Stimulated activated CD4-positive, alpha-beta T cell treated with anti-CD3 and anti-CD28 coated beads, Interleukin-12 subunit alpha, Interleukin-12 subunit beta, amount 100 ng/mL, for 48 hours (primary cell): ENCODE measurements around the gene KIF3C.
"Not testable (repeated sequence)": the region's sequence is repeated elsewhere in the genome, so short reads cannot be mapped to it uniquely, and the experiment has no call there.

Experiments
- DNase-seq, 3 donors: peaks; one replicate each; pipeline ENCODE4 v3.0.0-alpha.2; 2020; ENCODE audit warnings: low read depth in 2 of 3, low spot score in 1 of 3

KIF3C gene

DNA sequence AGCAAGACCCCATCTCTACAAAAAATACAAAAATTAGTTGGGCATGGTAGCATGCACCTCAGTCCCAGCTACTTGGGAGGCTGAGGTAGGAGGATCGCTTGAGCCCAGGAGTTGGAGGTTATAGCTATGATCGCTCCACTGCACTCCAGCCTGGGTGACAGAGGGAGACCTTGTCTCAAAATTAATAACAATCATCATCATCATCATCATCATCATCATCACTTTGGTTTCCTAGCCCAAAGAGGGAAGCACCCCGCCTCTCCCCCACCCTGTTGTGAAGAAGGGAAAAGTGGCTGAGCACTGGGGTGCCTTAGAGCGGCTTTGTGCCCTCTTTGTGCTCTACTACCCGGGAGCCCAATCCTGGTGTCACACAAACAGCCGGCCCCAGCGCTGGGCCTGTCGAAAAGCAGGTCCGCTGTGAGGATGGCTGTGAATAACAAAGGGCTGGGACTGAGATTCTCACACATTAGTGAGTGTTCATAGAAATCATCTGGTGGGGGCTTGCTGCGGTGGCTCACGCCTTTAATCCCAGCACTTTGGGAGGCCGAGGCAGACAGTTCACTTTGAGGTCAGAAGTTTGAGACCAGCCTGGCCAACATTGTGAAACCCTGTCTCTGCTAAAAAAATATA lies 61.4 kb downstream of the KIF3C start:
- no peak for DNase-seq

DNA sequence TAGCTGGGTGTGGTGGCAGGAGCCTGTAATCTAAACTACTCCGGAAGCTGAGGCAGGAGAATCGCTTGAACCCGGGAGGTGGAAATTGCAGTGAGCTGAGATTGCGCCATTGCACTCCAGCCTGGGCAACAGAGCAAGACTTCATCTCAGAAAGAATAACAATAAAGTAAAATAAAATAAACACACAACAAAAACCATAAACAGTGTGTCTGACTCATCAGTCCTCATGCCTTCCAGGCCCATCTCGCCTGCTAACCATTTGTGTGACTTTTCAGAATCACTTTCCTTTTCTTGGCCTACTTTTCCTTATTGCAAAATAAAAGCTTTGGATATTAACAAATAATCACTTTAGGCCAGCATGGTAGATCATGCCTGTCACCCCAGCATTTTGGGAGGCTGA lies 62.0 kb downstream of the KIF3C start:
- no peak for DNase-seq

- DNase-seq, result no peak
Observed at GRCh38 chr2:25917832-25918231, 64.5 kb downstream of the KIF3C start.

- DNase-seq, result not testable (repeated sequence)
Observed at GRCh38 chr2:25917411-25917810, 64.9 kb downstream of the KIF3C start.

DNA sequence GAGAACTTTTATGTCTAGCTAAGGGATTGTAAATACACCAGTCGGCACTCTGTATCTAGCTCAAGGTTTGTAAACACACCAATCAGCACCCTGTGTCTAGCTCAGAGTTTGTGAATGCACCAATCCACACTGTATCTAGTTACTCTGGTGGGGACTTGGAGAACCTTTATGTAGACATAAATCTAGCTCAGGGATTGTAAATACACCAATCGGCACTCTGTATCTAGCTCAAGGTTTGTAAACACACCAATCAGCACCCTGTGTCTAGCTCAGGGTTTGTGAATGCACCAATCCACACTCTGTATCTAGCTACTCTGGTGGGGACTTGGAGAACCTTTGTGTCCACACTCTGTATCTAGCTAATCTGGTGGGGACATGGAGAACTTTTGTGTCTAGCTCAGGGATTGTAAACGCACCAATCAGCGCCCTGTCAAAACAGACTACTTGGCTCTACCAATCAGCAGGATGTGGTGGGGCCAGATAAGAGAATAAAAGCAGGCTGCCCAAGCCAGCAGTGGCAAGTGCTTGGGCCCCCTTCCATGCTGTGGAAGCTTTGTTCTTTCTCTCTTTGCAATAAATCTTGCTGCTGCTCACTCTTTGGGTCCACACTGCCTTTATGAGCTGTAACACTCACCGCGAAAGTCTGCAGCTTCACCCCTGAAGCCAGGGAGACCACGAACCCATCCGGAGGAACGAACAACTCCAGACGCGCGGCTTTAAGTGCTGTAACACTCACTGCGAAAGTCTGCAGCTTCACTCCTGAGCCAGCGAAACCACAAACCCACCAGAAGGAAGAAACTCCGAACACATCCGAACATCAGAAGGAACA lies 66.1 kb downstream of the KIF3C start:
- DNase-seq, result peak; percentile 8 to 21 (median 20)

GRCh38 chr2:25915411-25915810 lies 66.9 kb downstream of the KIF3C start:
- not testable (repeated sequence) for DNase-seq

DNA sequence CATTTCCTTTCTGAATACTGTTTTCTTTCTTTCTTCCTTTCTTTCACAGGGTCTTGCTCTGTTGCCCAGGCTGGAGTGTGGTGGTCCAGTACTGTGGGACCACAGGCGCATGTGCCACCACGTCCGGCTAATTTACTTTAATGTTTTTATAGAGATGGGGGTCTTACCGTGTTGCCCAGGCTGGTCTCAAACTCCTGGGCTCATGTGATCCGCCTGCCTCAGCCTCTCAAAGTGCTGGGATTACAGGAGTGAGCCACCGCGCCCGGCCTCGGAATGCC lies 68.7 kb downstream of the KIF3C start:
- DNase-seq, result not testable (repeated sequence)

- no peak for DNase-seq
Observed at GRCh38 chr2:25912851-25913695, 69.2 kb downstream of the KIF3C start.

DNA sequence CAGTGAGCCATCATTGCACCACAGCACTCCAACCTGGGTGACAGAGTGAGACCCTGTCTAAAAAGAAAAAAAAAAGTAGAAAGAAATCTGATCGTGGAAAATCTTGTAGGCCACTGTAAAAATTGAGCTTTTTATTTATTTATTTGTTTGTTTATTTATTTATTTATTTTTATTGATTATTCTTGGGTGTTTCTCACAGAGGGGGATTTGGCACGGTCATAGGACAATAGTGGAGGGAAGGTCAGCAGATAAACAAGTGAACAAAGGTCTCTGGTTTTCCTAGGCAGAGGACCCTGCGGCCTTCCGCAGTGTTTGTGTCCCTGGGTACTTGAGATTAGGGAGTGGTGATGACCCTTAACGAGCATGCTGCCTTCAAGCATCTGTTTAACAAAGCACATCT lies 72.7 kb downstream of the KIF3C start:
- not testable (repeated sequence) for DNase-seq

GRCh38 chr2:25905126-25905525 lies 77.2 kb downstream of the KIF3C start:
- DNase-seq, result no peak

GRCh38 chr2:25903216-25903776 lies 79.0 kb downstream of the KIF3C start:
- DNase-seq, result no peak

DNA sequence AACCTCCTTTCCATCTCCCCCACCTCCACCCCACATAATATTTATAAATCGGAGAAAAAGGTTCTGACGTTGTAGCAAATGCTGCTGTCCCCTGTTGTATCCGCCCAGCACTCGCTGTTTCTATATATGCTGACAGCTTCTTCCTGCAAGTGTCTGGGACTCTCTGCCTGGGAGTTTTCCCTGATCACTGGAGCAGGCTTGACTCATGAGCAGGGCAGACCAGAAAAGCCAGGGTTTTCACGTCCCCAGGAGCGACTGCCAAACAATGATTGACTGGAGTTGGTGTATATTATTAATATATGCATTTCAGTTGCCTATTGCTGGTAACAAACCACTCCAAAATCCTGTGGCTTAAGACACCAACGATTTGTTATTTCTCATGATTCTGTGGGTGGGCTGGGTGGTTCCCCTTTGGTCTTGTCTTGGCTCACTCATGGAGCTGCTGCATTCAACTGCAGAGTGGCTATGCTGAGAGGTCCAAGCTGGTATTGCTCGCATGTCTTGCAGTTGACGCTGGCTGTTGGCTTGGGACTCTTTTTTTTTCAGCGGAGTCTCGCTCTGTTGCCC lies 82.8 kb downstream of the KIF3C start:
- no peak for DNase-seq

DNA sequence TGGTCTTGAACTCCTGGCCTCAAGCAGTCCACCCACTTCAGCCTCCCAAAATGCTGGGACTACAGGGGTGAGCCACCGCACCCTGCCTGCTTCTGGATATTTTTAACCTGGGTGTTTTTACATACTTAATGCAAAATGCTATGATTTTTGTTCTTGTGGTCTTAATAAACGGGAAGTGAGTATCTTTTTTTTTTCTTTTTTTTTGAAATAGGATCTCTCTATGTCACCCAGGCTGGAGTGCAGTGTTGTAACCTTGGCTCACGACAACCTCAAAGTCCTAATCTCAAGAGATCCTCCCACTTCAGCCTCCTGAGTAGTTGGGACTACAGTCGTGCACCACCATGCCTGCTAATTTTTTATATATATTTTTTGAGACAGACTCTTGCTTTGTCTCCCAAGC lies 84.8 kb downstream of the KIF3C start:
- no peak for DNase-seq

GRCh38 chr2:25896308-25896707 lies 86.0 kb downstream of the KIF3C start:
- not testable (repeated sequence) for DNase-seq

GRCh38 chr2:25895610-25896009 lies 86.7 kb downstream of the KIF3C start:
- DNase-seq, result no peak

DNA sequence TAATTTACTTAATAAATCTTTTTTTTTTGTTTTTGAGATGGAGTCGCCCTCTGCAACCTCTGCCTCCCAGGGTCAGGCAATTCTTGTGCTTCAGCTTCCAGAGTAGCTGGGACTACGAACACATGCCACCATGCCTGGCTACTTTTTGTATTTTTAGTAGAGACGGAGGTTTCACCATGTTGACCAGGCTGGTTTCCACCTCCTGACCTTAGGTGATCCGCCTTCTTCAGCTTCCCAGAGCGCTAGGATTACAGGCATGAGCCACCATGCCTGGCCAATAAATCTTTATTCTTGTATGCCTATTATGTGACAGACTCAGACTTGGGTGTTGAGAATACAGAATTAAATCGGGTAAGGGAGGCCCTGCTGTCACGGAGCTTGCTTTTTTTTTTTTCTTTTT lies 87.3 kb downstream of the KIF3C start:
- DNase-seq, result no peak

GRCh38 chr2:25894135-25894830 lies 88.0 kb downstream of the KIF3C start:
- no peak for DNase-seq

- DNase-seq, result no peak
Observed at GRCh38 chr2:25891672-25892071, 90.6 kb downstream of the KIF3C start.

DNA sequence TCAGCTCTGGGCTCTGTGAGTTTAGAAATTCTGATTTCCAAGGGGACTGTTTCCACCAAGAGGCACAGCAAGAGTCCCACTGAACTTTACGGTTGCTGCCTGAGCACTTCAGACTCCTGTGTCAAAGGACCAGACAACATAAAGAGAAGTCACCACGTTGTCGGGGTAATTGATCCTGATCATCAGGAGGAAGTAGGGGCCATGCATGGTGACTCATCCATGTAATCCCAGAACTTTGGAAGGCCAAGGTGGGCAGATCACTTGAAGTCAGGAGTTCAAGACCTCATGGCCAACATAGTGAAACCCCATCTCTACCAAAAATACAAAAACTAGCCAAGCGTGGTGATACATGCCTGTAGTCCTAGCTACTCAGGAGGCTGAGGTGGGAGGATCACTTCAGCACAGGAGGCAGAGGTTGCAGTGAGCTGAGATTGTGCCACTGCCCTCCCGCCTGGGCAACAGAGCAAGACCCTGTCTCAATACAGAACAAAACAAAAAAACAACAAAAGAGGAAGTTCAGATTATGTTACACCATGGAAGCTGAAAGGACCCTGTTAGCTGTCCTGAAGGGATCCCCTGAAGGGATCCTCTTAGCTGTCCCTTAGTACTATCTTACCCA lies 94.6 kb downstream of the KIF3C start:
- no peak for DNase-seq

- DNase-seq, result no peak
Observed at GRCh38 chr2:25885933-25886332, 96.4 kb downstream of the KIF3C start.
